SIG-M5 treated with dmso at 0.1 percent for 504 hours (cell line): ENCODE data around the gene MLLT10.

Experiments used
- DNase-seq: peaks from one replicate; lab custom pipeline; 2025; ENCODE audit not compliant: unreplicated experiment; lab: John Stamatoyannopoulos, UW

Gene MLLT10

DNA sequence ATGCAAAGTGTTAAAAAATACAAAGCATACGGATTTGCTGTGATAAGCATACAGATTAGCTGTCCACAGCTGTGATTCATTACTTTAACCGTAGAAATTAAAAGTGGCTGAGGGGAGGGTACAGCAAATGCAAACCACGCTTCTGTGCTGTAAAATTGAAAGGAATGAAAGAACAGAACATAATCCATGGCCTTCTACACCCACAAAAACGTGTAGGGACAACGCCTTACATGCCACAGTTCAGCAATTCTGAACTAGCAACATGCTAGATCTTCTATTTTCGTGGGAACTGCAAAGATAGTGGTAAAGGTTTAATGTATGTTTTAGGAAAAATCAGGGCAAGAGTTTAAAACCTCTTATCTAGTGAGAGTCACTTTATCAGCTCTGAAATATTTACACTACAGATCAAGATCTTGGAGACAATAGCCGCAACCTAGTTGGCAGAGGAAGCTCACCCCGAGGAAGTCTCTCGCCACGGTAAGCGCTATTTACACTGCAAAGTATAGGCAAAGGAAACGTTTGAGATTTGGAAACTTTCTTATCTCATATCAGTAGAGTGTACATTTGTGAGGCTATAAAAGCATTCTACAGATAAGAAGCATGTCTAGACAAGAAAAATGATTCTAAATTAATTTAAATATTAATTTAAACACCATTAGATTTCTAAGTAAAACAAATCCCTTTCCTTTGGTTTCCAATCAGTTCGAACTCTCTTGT is 193.6 kb downstream of the MLLT10 start:
- DNase-seq = no peak

DNA sequence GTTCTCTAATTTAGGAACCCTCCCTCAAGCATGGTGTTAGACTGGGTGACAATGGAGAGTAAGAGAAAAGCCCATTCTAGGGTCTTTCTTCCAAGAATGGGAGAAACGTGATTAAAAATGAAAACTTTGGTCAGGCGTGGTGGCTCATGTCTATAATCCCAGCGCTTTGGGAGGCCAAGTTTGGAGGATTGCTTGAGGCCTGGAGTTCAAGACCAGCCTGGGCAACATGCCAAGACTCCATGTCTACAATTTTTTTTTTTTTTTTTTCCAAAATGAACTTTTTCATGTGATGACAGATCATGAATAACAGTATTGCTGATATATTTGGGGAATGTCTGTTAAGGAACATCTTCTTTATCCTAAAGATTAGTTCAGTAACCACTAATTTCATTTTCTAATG is 194.6 kb downstream of the MLLT10 start:
- DNase-seq = no peak

DNA sequence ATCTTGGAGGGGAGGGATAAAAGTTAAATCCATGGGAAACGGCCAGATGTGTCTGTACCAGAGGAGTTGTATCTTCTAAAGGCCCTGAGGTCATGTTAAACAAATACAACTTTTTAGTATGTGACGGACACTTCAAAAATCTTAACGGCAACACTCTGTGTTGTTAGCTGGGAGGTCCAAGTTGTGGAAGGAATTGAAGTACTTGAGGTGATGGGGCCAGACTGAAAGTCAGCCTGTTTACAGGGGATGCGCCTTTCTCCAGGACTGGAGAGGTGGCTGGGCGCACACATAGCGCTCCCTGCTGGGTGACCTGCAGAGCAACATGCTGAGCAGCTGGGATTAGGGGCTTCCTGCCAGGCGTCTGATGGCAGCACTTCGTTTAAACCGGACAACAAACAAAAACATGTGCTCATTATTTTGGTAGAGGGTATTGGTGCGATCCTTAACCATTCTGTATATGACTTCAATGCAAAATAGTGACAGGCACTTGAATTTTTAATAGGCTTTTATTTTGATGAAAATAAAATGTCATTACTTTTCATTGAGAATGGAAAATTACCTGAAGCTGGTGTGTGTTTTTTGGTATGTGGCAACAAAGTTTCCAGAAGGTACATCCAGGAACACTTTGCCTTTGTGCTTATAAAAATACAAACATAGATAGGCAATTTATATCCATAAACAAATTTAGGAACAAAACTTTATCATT is 198.2 kb downstream of the MLLT10 start:
- peak; percentile 18 for DNase-seq

DNA sequence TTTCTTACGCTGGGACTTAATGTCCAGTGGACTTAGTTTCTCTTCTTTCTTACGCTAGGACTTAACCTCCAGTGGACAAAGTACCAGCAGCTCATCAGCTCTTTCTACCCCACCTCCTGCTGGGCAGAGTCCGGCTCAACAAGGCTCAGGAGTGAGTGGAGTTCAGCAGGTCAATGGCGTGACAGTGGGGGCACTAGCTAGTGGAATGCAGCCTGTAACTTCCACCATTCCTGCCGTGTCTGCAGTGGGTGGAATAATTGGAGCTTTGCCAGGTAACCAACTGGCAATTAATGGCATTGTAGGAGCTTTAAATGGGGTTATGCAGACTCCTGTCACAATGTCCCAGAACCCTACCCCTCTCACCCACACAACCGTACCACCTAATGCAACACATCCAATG is 199.7 kb downstream of the MLLT10 start:
- no peak for DNase-seq

DNA sequence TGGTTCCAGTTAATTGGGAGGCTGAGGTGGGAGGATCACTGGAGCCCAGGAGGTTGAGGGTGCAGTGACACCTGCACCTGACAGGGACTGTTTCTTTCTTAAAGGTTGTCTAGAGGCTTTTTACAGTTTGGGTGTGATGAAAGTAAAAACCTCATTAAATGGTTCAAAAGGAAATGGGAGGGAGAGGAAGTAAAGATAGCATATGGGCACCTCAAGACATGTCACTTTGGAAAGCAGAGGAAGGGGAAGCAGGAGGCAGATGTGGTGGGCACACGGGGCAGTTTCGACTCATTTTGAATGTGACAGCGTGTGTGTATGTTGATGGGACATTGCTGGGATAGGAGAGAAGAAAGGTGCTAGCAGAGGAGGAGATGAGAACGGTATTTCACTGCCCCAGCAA is 203.1 kb downstream of the MLLT10 start:
- DNase-seq = no peak

DNA sequence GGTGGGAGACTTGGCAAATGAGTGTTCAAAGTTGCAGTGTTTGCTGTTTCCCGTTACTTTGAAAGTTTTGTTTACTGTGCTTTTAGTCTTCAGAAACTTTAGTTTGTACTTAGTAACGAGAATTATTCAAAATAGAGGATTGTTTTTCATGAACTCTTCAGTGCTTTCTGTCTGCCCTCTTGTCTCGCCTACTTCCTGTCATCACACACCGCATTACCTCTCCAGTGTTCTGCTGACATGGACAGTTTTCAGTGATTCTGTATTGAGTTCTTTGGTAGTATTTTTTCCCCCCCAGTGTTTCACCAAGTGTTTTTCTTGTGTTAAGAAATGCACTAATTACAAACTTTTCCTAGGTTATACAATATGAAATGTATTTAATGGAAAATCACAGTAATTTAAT is 207.0 kb downstream of the MLLT10 start:
- no peak for DNase-seq

DNA sequence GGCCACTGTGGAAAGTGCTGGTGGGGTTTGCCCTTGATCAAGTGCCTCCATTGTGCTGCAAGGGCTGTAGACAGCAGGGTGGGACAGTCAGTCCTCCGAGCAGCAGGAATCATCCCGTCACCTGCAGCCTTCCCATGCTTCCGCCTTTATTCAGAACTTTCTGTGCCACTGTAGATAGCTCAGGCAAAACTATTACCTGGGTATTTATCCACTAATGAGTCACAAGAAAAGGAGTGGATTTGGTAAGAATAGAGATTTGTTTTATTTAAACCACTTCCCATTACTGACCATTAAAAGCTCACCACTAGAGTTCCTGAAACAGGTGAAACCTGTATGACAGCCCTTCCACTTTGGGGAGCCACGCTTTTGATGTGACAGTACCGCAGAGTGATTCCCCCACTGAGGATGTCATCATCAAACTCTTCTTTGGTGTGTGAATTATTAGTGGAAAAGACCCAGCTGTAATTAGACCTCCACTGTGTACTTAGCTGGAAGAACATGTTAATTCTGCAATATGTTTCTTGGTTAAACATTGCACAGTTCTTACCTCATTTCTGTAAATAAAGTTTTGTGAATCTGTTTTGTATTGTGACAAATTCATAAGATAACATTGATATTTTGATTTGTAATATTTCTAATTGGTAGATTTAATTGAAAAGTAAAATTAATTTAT is 208.8 kb downstream of the MLLT10 start:
- DNase-seq = no peak

DNA sequence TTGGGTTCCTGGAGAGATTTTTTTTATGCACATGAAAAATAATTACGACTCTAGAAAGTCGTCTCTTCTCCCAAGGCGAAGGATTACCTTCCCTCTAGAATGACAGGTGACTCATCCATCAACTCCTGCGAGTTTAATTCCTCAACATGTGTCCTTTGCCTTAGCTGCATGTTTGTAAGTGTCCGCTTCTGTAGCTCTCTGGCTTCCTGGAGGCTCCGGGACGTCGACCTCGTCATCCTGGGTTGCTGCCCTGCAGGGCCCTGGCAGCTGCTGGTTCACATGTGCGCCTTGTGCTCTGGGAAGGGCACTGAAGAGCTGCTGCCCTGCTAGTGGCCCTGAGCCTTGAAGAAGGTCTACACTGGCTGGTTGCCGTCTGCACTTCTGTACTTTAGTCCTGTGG is 210.2 kb downstream of the MLLT10 start:
- DNase-seq = no peak

DNA sequence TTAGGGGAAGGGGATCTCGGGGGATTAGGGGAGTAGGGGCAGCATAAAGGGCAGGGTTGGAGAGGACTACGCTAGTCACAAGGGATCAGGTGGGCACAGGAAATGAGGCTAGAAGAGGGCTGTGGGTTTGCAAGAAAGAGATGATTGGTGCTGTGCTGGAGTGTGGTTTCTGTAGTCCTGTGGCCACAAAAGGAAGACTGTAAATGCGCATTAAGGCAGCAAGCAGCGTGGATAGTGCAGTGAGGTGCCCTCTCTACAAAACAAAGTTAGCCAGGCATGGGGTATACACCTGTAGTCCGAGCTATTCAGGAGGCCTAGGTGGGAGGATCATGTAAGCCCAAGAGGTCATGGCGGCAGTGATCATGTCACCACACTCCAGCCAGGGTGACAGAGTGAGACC is 212.1 kb downstream of the MLLT10 start:
- DNase-seq = no peak

DNA sequence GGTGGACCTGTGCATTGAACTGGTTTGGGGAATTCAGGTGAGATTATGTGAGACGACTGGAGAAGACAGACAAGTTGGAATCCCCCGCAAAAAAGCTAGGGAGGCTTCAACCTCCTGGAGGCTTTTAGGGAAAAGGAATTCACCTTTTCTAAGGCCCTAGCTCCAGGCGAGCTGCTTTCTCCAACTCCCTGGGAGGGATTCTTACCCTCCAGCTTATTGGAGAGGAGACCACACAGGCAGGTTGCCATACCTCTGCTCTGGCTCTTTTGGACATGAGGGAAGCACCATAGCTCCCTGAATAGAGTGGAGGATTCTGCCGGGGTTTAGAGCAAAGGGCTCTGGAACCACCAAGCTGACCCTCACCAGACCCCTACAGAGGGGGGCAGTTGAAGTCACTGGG is 213.8 kb downstream of the MLLT10 start:
- DNase-seq = no peak

DNA sequence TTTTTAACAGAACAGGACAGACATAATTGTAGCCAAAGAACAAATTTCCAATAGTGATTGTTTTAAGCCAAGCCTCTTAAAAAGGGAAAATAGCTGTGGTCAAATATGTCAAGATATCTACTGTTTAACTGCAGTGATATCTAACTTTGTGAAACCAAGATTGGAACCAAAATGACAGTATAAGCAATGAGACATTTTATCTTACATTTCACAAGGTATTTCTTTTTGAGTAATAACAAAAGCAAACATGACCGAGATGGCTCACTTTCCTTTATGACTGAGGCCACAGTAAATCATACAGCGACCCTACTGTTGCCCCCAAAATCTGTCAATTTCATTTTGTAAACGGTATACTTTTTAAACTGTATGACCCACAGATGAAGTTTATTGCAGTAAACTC is 215.8 kb downstream of the MLLT10 start:
- DNase-seq = no peak

DNA sequence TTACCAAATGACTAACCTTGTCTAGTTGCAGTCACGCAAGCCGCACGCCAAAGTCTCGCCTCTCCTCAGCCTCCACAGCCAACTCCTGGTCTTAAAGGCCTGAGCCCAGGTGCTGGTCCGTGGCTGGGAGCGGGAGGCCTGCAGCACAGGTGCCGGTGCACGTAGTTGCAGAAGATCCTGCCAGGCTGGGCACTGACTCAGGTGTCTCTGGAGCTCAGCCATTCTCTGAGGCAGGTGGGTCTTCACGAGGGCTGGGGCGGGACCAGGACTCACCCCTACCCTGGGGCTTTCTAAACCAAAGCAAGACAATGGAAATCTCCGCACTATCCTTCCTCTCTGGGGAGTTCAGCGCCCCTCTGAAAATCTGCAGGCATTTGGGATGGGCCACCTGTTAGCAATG is 216.4 kb downstream of the MLLT10 start:
- no peak for DNase-seq

DNA sequence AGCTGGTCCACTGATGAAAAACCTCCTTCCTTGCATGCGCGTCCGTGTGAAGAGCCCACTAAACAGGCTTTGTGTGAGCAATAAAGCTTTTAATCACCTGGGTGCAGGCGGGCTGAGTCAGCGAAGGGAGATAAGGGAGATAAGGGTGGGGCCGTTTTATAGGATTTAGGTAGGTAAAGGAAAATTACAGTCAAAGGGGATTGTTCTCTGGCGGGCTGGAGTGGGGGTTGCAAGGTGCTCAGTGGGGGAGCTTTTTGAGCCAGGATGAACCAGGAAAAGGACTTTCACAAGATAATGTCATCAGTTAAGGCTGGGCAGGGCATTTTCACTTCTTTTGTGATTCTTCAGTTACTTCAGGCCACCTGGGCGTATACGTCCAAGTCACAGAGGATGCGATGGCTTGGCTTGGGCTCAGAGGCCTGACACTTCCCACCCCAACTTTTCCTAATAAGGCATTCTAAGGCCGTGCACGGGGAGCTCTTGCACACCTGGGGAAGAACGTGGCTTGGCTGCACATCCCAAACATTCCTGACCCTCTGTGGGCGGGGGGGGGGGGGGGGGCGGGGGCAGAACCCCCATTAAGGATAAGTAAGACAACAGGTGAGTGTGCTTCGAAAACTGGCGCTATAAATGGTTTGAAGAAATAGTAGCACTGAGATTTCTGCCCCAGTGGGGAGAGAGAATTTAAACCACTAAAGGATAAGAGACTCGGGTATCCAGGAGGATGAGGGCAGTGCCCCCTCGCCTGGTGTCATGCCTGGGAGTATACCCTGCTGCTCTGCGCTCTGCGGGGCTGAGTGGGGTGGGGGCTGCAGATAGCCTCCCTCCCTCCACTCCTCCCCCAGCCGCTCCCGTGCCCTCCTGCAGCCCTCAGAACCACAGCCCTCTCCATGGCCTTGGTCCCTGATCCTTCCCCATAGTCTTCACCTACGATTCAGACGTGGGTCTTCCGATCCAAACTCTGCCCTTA is 217.6 kb downstream of the MLLT10 start:
- DNase-seq = no peak

DNA sequence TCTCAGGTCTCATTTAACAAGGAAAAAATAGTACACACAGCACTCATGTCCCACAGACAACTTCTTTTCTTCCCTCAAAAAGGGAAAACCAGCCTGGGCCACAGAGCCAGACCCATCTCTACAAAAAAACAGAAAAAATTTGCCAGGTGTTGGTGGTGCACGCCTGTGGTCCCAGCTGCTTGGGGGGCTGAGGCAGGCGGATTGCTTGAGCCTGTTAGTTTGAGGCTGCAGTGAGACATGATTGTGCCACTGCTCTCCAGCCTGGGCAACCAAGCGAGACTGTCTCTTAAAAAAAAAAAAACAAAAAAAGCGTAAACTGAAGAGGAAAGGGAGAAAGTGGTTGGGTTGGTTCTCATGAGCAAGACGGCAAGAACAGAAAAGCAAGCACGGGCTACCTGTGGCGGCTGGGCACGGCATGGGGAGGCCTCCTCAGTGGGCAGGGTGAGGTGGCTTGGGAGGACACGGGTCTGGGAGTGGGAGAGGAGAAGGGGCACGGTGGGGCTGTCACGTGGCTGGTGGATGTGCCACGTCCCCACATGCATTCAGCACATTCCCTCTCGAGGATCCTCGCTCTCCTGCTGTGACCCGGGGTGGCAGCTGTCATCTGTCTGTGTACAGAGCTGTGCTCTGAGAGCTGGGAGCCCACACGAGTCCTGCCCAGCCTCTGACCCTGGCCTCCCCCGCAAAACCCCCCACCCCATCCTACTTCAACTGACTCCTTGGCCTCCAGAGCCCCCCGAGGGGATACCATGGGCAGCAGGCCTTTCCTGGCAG is 219.7 kb downstream of the MLLT10 start:
- DNase-seq = no peak

DNA sequence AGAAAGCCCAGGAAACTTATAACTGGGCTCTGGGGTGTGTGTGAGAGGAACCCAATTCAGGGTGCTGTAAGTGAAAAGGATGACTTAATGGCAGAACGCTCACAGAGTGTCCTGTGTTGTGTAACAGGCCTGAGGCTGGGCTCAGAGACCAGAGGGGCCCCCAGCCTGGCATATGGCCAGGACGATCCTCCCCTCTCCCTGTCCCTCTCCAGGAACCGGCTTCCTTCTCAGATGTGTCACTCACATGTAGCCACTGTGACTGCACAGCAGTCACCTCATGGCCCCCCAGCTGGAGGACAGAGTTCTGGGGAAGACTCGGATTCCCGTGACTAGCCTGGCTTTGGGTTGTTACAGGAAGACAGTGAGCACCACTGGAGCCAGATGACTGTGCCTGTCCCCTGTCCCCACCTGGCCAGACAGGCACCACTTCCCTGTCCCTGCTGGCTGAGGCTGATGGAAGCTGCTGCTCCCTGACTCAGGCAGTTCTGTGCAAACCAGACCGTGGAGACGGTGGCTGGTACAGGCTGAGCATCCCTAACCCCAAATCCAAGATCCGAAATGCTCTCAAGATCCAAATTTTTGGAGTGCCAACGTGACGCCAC is 220.5 kb downstream of the MLLT10 start:
- peak; percentile 37 for DNase-seq

DNA sequence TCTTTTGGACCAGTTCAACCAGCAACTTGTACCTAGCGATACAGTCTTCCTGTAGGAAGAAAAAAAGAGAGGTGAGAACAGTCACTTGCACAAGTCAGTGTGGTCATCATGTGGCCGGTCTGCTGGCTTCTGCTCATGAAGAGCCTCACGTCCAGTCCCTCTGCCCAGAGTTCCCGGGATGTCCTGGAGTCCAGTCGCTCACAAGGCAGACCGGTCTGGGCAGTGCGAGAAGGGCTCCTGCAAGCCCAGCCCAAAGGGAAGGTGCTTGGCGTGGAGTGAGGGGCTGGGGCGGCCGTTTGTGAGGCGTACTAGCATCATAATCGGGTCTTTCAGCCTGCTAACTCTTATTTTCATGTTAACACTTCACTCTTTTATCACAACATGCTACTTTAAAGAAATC is 222.7 kb downstream of the MLLT10 start:
- no peak for DNase-seq

DNA sequence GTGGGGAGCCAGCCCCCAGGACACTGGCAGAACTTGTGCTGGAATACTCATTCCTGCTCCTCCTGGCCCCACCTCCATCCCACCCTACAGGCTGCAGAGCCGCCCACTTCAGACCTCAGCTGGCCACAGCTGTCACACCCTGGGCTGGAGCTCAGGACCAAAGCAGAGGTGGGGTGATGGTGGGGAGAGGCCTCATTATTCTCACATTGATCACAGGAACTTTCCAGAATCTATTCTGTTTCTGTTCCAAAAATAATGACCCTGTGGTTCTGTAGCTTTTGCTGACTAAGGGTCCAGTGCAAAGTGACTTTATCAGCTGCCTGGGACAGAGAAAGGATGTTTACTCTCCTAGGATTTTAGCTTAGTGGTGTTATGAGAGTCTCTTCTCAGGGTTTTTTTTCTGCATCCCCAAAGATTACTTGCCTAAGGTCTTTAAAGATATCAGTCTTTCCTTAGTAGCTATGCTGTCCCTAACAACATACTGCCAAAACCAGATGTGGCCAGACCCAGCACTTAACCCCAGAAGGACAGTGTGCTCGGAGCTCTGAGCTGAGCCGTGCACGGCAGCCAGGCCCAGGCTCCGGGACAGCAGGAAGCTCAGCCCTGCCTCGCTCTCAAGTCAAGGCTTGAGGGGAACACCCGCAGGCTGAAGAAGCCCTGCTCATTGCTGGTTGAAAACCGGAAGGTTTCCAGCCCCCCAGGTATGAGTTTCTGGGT is 223.3 kb downstream of the MLLT10 start:
- DNase-seq = no peak

DNA sequence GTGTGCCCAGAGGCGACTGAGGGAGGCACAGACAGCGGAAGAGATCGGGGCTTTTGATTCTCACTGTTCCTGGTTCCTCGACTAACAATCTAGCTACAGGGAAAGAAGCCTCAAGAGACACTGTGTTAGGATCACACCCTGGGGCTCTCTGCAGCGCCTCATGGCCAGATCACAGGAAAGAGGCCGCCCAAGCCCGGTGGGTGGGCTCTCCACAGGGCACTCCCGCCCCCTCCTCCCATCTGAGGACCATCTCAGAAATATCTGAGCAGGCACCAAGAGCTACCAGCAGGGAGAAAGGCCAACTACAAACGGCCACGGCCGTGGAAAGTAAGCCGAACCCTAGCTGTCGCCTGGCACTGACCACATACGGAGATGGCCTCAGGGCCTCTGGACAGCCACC is 224.2 kb downstream of the MLLT10 start:
- DNase-seq = no peak

DNA sequence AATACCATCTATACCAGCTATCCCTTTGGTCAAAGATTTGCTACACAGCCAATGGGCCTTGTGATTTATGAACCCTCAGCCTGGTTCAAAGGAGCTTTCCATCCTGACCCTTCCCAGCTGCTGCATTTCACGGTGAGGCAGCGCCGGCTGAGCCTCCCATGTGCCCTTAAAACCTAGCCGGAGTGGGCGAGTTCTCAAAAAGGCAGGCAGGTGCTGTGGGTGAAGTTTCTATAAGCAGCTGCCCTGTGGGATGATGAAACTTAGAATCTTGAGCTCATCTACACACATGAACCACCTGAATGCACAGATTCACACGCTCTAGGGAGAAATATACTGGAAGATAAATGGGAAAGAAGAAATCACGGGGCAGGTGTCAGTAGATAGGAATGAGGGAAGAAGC is 224.7 kb downstream of the MLLT10 start:
- no peak for DNase-seq
